H54 (cell line): Measurements from ENCODE around the gene SIPA1L3.
A peak's percentile ranks its signal among the peaks of the same experiment; 100 is the strongest.

Source experiments
- DNase-seq: peaks from one replicate; pipeline ENCODE4 v3.0.0; 2011; ENCODE audit warnings: low spot score, mixed read lengths; ENCODE audit not compliant: insufficient read length
- FAIRE-seq: peaks from 3 replicates; lab custom pipeline; 2011; peaks lifted over from hg19 to GRCh38; lab: Jason Lieb, UNC
- POLR2A ChIP-seq: IDR thresholded peaks from 2 replicates; pipeline ENCODE4 v1.6.1; 2011; ENCODE audit warnings: low read depth, mild to moderate bottlenecking, low read length

SIPA1L3 gene

DNA sequence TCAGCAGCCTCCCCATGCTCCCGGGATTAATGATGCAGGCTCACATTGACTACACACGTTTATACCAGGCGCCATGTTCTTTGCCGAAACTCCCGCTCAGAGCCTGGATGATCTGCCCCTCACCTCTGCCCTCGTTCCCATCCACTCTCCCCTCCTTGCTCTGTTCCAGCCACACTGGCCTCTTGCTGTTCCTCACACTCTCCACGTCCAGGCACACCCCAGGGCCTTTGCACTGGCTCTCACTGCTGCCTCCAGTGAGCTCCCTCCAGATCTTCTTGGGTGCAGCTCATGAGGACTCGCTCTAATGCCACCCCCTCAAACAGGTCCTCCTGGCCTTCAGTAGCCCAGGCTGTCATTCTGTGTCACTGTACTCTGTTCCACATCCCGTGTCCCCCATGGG lies 277.8 kb downstream of the SIPA1L3 start:
- TF ChIP-seq POLR2A: no peak
- FAIRE-seq (no peak), DNase-seq (no peak)

- FAIRE-seq: no peak
- no peak for DNase-seq
- no peak for TF ChIP-seq POLR2A
These were observed 278.6 kb downstream of the SIPA1L3 start for GRCh38 chr19:38185562-38185961.

- FAIRE-seq: no peak
These were observed 283.1 kb downstream of the SIPA1L3 start for GRCh38 chr19:38190061-38190460.

GRCh38 chr19:38190793-38191192 lies 283.8 kb downstream of the SIPA1L3 start:
- DNase-seq: no peak
- no peak for FAIRE-seq
- TF ChIP-seq POLR2A: no peak

More at GRCh38 chr19:38190061-38190460, 283.1 kb downstream of the SIPA1L3 start:
- no peak for TF ChIP-seq POLR2A
- peak; percentile 57 for DNase-seq

GRCh38 chr19:38191747-38192146 lies 284.7 kb downstream of the SIPA1L3 start:
- TF ChIP-seq POLR2A: no peak
- no peak for DNase-seq
- FAIRE-seq: no peak

- TF ChIP-seq POLR2A: no peak
- DNase-seq (no peak), FAIRE-seq (no peak)
These were observed 286.4 kb downstream of the SIPA1L3 start for GRCh38 chr19:38193445-38193844.

GRCh38 chr19:38194061-38194701 lies 287.2 kb downstream of the SIPA1L3 start:
- no peak for DNase-seq
- no peak for FAIRE-seq
- no peak for TF ChIP-seq POLR2A

DNA sequence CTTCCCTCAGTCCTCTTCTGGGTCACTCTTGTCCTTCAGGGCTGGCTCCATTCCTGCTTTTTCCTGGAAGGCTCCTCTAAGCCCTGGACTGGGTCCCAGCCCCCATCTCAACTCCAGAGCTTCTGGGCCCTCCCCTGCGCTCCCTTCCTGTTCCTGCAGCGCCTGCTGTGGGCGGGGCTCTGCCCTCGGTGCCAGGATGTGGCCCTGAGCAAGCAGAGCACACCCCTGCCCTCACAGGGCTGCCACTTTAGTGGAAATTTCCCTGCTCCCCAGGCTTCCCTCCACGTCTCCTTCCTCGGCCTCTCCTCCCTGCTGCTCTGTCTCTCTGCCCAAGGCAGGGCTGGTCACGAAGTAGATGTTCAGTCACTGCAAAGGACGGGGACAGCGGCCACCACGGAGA lies 288.2 kb downstream of the SIPA1L3 start:
- FAIRE-seq: no peak
- TF ChIP-seq POLR2A: no peak

DNA sequence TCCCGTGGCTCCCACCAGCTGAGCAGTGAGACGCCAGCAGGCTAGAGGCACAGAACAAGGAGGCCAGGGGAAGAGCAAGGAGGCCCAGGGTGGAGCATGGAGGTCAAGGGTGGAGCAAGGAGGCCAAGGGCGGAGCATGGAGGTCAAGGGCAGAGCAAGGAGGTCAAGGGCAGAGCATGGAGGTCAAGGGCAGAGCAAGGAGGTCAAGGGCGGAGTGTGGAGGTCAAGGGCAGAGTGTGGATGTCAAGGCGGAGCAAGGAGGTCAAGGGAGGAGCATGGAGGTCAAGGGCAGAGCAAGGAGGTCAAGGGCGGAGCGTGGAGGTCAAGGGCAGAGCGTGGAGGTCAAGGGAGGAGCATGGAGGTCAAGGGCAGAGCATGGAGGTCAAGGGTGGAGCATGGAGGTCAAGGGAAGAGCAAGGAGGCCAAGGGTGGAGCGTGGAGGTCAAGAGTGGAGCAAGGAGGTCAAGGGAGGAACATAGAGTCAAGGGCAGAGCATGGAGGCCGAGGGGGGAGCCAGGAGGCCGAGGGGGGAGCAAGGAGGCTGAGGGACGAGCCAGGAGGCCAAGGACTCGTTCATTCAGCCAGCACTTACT lies 289.3 kb downstream of the SIPA1L3 start:
- no peak for TF ChIP-seq POLR2A
- FAIRE-seq: no peak
- no peak for DNase-seq

More for the DNA sequence above, 288.2 kb downstream of the SIPA1L3 start:
- DNase-seq: no peak

DNA sequence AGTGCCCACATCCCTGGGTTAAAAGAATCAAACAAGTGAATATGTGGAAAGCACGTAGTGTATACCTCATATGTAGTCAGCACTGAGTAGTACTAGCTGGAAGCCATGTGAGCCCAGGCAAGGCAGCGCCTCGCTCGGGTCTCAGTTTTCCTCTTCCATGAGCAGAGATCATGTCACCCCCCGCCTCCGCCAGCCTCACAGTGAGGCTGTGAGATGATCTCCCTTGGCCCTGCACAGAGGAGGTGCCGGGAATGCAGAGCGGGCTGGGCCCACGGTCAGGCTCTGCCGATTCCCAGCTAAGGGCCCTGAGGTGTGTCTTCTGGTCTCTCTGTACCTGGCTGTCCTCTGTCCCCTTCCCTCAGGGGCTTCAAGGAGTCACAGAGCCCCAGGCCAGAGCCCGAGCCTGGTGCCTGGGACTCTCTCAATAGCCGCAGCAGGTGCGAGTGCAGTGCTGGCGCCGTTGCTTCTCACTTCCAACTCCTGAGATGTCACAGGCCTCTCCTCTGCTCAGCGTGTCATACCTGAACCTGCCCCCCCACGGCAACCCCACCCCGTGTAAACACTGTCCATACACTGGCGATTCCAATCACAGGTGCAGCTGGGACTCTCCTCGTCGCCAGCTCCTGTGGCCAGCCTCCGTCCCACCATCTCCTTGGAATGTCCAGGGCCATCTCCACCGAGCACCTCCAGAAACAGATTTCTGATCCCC lies 290.1 kb downstream of the SIPA1L3 start:
- FAIRE-seq (no peak), DNase-seq (no peak)
- no peak for TF ChIP-seq POLR2A

DNA sequence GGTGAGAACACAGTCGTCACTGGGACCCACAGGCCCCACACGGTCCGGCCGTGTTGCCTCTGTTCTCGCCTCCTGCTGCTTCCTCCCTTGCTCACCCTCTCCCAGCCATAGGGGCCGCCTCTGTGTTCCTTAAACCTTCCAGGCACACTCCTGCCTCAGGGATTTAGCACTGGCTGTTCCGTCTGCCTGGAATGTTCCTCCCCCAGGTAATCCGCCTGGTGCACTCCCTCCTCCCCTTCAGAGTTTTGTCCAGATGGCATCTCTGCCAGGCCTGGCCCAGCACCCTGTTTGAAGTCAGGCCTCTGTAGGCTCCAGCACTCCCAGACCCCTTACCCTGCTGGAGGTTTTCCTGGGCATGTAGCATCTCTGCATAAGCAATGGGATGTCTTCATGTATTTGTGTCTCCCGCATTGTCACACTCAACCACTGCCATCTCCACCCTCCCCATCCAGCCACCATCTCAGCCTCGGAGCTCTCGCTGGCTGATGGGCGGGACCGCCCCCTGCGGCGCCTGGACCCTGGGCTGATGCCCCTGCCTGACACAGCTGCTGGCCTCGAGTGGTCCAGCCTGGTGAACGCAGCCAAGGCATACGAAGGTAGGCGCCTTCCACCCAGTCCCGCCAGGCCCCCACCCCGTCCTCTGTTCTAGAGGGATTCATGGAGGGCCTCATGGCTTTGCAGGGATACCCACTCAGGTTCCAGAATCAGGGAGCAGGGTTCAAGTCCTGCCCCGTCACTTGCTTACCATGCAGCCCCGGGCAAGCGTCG lies 291.1 kb downstream of the SIPA1L3 start:
- DNase-seq: no peak

DNA sequence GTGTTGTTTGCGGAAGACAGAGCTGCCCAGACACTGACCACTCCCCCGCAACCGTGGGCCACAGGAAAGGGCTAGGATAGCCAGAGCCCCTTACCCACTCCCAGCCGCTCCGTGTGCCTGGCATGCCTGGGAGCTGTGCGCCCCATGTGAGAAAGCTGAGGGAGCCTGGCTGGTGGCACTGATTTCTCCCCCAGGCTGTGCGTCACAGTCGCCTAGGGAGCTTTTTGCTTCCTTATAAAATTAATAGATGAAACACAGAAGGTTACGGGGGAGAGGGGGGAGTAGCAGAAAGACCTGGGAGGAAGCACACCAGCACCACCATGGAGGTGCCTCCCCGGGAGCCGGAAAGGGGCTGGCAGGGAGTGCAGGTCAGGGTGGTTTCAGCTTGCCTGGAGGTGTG lies 292.3 kb downstream of the SIPA1L3 start:
- DNase-seq: no peak

More for the DNA sequence above, 291.1 kb downstream of the SIPA1L3 start:
- no peak for FAIRE-seq
- no peak for TF ChIP-seq POLR2A

DNA sequence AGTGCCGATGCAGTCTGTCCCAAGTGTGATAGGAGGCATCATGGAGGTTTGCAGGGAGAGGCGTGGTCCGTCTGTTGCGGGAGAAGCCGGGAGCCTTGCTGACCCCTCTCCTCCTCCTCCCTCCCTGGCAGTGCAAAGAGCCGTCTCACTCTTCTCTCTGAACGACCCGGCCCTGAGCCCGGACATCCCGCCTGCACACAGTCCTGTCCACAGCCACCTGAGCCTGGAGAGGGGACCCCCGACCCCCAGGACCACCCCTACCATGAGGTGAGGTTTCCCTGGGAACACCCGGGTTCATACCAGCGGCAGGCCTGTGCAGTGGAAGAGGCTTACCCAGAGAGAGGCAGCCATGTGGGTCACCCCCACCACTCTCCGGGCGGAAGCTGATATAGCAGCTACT lies 294.7 kb downstream of the SIPA1L3 start:
- FAIRE-seq (no peak), DNase-seq (no peak)
- TF ChIP-seq POLR2A: no peak

More for the DNA sequence above, 292.3 kb downstream of the SIPA1L3 start:
- FAIRE-seq: no peak
- TF ChIP-seq POLR2A: no peak

DNA sequence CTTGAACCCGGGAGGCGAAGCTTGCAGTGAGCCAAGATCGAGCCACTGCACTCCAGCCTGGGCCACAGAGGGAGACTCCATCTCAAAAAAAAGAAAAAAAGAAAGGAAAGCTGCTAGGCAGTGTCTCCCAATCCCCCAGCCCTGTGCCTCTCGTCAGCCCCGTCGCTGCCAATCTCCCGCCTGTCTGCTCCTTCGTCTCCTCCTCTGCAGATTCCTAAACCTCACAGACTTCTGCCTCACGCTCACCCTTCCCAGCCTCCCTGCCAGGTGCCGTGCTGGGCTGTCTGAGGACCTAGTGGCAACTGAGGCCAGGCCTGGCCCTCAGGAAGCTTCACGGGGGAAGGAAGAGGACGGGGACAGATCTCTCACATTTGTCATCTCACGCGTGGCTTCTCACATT lies 295.5 kb downstream of the SIPA1L3 start:
- DNase-seq (no peak), FAIRE-seq (no peak)
- no peak for TF ChIP-seq POLR2A
